Erythroblast (primary cell): ENCODE measurements around the gene ZNF784.

Source experiments
- DNase-seq, 2 experiments: peaks; one replicate each; lab custom pipeline; 2025; lab: John Stamatoyannopoulos, UW
- GATA1 ChIP-seq: IDR thresholded peaks from 2 replicates; pipeline ENCODE4 v1.6.1; 2011; ENCODE audit warnings: low read depth, mild to moderate bottlenecking, control low read depth, low read length, moderate library complexity
- POLR2A ChIP-seq: IDR thresholded peaks from 2 replicates; pipeline ENCODE4 v1.6.1; 2011; ENCODE audit warnings: mild to moderate bottlenecking, low read length

The ZNF784 gene

DNA sequence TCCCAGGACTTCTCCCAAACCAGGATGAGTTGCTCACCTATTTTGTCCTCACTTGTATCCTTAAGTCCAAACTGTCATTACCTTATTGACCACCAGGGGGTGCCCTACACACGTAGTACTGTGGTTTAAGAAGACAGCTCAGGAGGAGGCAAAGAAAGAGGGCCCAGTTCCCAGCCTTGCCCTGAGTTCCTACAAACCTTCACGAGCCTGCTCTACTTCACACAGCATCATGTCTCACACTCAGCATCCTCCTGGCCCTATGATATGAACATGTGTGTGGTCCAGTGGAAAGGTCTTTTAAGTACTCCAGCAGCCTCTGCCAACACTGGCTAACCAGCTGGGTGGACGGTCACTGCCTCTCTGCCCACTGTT, 8.1 kb upstream of the ZNF784 start:
- peak; percentile 94 to 97 for DNase-seq
- TF ChIP-seq POLR2A (no peak), GATA1 (no peak)

DNA sequence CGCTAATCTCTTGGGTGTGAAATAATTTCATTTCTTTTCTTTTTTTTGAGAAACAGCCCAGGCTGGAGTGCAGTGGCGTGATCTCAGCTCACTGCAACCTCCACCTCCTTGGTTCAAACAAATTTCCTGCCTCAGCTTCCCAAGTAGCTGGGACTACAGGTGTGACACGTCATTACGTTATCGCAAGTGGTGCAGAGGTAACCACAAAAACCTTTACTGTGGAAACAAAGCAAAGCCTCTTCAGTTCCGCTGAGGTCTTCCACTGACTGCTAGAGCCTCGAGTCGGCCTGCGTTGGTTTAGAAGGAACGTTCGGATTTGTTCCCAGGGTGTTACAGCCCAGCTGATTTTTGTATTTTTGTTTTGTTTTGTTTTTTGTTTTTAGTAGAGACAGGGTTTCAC, 2.0 kb upstream of the ZNF784 start:
- TF ChIP-seq GATA1 (no peak), POLR2A (no peak)
- no peak for DNase-seq

DNA sequence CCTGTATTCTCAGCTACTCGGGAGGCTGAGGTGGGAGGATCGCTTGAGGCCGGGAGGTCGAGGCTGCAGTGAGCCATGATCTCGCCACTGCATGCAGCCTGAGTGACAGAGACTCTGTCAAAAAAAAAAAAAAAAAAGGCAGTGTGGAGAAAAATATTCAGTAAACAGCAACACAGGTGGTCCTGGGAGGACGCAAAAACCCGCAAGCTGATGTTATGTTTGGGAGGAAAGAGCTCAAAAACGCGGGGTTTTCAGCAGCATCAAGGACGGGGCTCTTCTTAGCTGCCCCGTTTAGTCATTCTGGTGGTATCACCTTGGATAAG, 599 bp upstream of the ZNF784 start:
- TF ChIP-seq POLR2A (no peak), GATA1 (no peak)
- DNase-seq: no peak

DNA sequence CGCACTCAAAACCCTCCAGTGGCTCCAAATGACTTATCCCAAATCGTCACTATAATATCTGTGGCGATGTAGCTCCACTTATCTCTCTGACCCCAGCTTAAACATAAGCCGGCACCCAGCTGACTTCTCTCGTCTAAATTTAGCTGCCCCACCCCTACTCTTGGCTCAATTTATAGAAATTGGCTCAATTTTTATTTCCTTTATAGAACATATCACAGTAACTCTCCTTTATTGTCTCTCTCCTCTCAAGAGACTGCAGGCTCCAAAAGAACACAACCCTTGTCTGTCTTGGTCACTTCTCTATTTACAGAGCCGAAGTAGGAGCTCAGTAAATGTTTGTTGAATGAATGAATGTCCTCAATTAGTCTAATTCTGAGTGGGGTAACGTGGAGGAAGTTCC, 805 bp downstream of the ZNF784 start:
- DNase-seq: peak; percentile 53 to 54
- TF ChIP-seq POLR2A (no peak), GATA1 (no peak)

DNA sequence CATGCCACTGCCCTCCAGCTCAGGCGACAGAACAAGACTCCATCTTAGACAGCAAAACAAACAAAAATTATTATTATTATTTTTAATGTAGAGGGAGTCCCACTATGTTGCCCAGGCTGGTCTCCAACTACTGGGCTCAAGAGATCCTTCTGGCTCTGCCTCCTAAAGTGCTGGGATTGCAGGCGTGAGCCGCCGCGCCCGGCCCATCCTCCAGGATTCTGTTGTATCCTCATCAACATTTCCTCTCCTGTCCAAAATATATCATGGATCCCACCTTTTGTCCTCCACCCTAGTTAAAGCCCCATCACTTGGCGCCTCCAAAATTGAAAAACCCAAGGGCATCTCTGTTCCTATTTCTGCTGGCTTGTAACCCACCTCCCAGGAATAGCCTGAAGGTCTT, 1.2 kb downstream of the ZNF784 start:
- DNase-seq: no peak
- TF ChIP-seq POLR2A (no peak), GATA1 (no peak)

DNA sequence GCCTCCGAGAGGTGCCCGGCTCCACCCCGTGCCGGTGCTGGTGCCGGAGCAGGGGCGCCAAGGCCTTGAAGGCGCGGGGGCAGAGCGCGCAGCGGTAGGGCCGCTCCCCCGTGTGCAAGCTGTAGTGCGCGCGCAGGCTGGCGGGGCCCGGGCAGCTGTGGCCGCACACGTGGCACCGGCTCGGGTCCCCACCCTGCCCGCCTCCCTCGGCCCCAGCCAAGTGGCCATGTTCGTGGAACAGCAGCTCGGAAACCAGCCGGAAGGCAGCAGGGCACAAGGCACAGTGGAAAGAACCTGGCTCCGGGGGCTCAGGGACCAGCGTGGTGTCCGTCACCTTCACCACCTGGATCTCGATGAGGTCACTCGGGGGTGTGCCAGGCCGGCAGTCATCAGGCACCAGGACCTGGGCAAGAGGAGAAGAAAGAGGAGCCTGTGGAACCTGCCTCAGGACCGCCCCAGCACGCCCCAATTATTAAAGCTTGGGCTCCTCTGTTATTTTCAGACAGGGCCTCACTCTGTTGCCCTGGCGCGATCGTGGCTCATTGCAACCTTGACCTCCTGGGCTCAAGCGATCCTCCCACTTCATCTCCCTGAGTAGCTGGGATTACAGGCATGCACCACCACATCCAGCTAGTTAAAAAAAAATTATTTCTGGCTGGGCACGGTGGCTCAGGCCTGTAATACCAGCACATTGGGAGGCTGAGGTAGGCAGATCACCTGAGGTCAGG, 2.0 kb downstream of the ZNF784 start:
- TF ChIP-seq POLR2A (no peak), GATA1 (no peak)
- no peak for DNase-seq

DNA sequence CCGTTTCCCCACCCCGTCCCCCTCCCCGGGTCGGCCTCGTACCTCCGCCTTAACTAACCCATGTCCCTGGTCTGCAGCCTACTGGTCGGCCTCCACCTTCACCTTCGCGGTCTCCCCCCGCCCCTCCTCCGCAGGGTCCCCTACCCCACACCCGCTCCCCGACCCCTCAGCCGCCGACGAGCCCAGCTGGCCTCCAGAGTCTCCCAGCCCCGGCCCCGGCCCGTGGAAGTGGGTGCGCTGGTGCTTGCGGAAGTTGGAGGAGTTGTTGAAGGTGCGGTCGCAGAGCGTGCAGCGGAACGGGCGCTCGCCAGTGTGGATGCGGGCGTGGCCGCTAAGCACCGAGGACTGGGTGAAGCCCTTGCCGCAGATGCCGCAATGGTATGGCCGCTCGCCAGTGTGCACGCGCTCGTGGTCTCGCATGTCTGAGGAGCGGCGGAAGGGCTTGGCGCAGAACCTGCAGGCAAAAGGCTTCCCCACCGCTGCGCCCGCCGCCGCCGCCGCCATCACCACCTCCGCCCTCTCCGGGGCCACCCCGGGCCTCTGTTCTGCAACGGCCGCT, 2.6 kb downstream of the ZNF784 start:
- no peak for DNase-seq

DNA sequence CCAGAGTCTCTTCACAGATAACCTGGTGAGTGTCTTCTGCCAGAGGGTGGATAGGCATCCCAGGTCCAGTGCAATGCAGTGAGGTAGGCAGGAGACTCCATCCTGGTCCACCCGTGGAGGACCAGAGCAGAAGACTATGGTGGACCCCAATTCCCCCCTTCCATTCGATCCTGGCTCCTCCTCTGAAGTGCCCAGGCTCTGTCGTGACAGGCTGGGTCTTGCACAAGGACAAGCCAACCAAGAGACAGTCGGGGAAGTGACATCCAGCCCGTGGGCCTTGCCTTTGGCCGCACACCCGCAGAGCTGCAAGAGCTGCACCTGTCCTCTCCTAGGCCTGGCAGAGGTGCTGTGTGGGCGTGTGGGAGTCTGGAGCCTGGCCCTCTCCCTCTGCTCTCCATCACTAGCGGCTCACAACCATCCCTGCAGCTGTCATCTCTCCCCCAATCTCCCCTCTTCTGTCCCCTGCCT, 3.1 kb downstream of the ZNF784 start:
- no peak for DNase-seq
- TF ChIP-seq GATA1: no peak
- TF ChIP-seq POLR2A: no peak

More for the DNA sequence above, 2.6 kb downstream of the ZNF784 start:
- TF ChIP-seq GATA1 (no peak), POLR2A (no peak)

DNA sequence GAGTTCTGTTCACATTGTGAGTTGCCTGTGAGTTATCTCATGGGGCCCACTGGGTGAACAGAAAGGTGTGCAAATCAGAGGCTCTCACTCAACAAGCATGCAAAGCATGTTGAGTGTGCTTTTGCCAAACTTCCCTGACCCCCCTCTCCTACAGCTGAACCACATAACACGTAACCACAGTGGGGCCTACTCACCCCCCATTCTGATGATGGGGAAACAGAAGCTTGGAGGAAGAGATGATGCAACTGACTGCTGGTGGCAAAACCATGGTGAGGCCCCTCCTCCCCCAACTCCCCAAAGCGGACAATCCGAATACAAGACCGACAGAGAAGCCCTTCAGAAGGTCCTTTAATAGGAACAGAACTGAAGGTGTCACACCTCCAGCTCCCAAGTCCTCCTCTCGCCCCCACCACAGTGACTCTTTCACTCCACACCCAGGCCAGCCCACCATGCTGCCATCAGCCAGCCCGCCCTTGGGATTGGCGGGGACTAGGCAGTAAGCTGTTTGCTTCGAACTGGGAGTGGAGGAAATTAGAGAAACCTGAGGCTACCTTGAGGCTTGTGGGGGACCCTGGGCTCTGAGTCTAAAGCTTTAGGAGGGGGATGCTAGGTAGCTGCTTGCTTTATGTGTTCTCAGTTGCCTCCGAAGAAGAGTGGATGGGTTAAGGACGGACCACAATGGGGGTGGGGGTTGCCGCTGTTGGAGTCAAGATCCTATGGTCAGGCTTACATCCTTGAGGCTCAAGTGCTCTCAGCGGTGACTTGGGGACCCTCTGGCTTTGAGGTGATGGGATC, 3.8 kb downstream of the ZNF784 start:
- no peak for DNase-seq
- TF ChIP-seq POLR2A (no peak), GATA1 (no peak)

DNA sequence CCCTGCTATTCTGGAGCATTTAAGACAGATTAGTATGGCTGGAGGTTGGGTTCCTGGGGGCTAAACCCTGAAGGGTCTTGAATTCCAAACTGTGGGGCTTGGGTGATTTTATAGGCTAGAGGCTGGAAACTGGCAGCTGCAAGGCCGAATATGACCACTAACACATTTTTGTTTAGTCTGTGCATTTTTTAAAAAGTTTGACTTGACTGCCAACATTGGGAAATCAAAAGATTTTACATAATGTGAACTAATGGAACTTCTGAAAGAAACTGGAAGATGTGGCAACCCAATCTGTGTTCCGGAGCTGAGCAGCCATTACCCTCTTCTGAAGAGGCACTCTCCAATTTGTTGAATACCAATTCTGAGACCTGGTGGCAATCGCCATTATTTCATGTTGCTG, 5.1 kb downstream of the ZNF784 start:
- TF ChIP-seq GATA1 (no peak), POLR2A (no peak)
- no peak for DNase-seq

DNA sequence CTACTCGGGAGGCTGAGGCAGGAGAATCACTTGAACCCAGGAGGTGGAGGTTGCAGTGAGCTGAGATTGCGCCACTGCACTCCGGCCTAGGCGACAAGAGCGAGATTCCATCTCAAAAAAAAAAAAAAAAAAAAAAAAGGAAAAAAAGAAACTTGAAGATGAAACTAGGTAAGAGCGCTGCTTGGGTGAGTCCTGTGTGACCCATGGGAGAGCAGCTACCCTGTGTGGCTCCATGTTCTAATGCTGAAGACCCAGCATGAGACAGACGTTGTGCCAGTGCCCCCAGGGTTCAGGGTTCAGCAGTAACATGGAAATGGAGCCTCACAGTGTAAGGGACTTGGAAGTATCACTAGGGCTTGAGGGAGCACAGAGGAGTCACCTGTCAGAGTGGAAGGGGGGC, 5.9 kb downstream of the ZNF784 start:
- no peak for DNase-seq
- TF ChIP-seq POLR2A (no peak), GATA1 (no peak)

DNA sequence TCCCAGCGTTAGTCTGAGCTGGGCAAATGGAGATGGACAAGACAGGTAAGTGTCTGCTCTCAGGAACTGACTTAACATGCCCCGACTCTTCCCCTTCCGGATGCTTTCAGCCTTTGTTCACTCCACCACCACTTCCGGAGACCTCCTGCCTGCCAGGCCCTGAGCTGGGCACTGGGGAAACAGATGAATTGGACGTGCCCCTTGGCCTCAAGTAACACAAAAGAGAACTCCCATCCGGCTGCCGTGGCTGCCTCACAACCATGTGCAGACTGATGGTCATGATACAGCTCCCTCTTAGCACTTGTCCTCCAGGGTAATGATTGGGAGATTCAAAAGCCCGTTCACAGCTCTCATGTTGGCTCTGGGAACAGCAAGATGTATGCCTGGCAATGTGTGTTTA, 6.9 kb downstream of the ZNF784 start:
- no peak for TF ChIP-seq GATA1
- no peak for DNase-seq

DNA sequence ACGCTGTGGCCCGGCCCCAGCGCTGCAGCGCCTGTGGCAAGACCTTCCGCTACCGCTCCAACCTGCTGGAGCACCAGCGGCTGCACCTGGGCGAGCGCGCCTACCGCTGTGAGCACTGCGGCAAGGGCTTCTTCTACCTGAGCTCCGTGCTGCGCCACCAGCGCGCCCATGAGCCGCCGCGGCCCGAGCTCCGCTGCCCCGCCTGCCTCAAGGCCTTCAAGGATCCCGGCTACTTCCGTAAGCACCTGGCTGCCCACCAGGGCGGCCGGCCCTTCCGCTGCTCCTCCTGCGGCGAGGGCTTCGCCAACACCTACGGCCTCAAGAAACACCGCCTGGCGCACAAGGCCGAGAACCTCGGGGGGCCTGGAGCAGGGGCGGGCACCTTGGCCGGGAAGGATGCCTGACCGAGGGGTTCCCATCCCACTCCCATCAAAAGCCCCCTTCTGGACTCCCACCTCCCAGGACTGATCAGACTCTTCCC, 7.9 kb downstream of the ZNF784 start:
- TF ChIP-seq GATA1: no peak
- TF ChIP-seq POLR2A: no peak
- no peak for DNase-seq
